CD4-positive, alpha-beta T cell treated with Interleukin-6 for 4 hours (primary cell): Measurements from ENCODE around the gene PDRG1.
"Not testable (repeated sequence)": the region's sequence is repeated elsewhere in the genome, so short reads cannot be mapped to it uniquely, and the experiment has no call there.

Source experiments
- DNase-seq: peaks from one replicate; pipeline ENCODE4 v3.0.0-alpha.2; 2020; ENCODE audit warnings: mixed read lengths

PDRG1 gene

DNA sequence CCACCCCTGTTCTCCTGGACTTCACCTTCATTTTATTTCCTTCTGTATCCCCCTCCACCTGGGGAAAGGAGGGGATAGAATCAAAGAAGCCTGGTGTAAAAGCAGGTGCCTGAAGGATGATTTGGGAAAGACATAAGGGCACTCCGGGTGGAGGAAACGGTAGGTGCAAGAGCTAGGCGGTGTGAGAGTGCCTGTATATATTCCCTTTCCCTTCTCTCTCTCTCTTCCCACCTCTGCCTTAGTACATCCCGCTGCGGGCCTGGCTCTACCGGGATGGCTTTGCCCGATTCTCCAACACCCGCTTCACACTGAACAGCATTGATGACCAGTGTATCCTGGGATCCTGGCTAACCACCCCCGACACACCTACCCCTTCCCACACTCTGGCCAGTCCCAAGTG lies 26.2 kb downstream of the PDRG1 start:
- DNase-seq, result no peak

DNA sequence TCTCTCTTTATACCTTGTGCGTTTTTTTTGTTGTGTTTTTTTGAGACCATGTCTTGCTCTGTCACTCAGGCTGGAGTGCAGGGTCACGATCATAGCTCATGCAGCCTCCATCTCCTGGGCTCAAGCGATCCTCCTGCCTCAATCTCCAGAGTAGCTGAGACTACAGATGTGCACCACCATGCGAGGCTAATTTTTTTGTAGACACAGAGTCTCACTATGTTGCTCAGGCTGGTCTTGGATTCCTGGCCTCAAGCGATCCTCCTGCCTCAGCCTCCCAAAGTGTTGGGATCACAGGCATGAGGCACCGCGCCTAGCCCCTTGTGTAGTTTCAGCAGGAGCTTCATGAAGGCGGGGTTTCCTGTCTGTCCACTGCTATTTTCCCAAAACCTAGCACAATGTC lies 27.3 kb downstream of the PDRG1 start:
- no peak for DNase-seq

DNA sequence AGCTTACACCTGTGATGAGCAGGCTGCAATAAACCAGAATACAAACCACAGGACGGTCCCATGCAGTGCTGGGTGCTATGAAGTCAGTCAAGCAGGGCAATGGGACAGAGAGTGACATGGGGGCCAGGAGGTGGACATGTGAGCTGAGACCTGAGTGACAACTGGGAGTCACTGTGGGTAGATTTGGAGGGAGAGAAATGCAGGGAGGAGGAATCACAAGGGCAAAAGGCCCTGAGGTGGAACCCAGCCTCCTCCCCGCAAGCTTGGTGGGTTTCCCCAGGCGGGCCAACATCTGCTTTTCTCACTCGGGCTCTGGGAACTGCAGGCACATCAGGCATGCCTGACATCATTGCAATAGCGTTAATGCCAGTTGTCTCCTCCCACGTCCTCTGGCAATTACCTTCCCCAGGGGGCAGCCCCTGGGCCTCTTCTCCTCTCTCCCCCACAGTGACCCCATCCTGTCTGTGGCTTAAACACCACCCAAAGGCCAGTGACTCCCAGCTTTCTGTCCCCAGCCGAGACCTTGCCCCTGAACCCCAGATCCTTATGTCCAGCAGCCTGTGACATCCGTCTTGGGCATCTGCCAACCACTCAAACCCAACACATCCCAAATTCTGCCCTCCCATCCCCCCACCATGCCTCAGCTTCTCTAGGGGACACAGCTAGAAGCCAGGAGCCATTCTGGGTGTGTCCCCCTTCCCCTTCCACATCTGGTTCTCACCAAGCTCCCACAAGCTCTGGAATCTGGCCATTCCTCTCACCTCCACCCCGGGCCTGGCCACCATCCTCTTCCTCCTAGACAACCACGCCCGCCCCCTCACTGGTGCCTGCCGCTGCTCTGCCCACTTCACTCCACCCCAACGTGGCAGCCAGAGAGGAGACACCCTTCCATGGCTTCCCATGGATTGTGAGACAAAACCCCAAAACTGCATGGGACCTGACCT lies 28.2 kb downstream of the PDRG1 start:
- DNase-seq, result no peak

DNA sequence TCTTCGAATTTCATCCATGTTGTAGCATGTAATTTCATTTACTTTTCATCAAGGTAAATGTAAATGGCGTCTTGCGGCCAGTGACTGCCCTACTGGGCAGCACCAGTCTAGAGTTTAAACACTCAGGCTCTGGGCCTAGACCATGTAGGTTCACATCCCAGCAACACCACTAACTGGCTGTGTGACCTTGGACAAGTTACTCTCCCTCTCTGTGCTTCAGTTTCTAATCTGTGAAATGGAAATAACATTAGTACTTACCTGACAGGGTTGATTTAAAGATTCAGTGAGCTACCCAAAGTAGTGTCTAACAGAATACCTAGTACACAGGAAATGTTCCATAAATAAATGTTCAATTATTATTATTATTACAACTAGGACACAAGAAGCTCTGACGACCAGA lies 29.3 kb downstream of the PDRG1 start:
- no peak for DNase-seq

DNA sequence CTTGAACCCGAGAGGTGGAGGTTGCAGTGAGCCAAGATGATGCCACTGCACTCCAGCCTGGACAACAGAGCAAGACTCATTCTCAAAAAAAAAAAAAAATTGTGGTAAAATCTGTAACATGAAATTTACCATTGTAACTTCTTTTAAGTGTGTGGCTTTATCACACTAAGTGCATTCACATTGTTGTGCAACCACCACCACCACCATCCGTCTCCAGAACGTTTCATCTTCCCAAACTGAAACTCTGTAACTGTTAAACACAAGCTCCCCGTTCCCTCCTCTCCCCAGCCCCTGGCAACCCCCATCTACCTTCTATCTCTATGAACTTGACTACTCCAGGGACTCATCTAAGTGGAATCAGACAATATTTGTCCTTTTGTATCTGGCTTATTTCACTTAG lies 29.7 kb downstream of the PDRG1 start:
- no peak for DNase-seq

DNA sequence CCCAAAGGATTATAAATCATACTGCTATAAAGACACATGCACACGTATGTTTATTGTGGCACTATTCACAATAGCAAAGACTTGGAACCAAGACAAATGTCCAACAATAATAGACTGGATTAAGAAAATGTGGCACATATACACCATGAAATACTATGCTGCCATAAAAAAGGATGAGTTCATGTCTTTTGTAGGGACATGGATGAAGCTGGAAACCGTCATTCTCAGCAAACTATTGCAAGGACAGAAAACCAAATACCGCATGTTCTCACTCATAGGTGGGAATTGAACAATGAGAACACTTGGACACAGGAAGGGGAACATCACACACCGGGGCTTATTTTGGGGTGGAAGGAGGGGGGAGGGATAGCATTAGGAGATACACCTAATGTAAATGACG lies 30.4 kb downstream of the PDRG1 start:
- not testable (repeated sequence) for DNase-seq

DNA sequence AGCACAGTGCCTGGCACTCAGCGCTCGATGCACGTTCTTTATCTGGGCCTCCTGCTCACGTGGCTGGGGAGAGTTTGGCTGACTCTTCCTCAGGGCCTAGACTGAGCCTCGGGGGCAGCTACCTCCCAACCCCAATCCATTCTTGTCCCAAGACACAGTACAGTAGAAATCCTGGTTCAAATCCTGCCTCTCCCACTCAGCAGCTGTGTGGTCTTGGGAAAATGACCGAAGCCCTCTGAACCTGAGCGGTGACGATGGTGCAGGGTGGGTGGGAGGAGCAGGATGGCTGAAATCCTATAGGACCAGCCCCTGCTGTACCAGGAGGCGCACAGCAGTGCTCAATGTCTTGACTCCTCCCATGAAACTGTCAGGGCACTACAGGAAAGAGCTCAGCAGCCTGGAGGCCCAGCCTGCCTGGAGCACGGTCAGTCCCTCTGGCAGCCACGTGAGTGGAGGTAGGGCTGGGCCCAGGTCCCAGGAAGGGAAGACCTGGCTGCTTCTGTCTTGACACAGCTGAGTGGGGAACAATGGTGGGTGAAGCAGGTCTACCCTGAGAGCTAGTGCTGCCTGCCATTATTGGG lies 31.5 kb downstream of the PDRG1 start:
- no peak for DNase-seq

DNA sequence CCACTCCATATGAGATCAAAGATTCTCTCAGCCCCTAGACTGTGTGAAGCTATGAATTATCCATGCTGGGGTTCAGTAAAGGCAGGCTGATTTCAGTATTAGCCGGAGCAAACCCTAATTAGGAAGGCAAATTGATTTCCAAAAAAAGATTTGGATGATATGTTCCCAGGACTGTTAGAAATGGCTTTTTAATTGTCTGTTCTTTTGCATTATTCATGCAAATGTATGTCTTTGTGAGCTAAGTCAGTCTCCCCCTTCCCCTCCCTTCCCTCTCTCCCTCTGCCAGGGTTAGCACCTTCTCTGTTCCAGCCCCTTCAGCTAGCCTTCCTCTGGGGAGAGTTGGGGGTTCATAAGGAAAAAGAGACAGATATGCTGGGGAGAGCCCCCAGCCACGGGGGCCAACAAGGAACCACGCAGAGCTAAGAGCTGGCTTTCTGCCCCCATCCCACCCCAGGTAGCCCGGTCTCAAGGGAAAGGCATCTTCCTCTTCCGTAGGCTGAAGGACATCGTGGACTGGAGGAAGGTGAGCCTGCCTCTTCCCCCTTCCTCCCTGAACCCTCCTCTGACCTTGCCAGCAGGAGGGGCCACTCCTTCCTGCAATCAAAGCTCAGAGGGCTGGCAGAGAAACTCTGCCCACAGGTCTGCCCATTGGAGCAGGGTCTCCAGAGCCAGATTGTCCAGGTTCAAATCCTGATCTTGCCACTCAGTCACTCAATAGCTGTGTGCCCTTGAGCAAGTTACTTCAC lies 32.3 kb downstream of the PDRG1 start:
- no peak for DNase-seq

DNA sequence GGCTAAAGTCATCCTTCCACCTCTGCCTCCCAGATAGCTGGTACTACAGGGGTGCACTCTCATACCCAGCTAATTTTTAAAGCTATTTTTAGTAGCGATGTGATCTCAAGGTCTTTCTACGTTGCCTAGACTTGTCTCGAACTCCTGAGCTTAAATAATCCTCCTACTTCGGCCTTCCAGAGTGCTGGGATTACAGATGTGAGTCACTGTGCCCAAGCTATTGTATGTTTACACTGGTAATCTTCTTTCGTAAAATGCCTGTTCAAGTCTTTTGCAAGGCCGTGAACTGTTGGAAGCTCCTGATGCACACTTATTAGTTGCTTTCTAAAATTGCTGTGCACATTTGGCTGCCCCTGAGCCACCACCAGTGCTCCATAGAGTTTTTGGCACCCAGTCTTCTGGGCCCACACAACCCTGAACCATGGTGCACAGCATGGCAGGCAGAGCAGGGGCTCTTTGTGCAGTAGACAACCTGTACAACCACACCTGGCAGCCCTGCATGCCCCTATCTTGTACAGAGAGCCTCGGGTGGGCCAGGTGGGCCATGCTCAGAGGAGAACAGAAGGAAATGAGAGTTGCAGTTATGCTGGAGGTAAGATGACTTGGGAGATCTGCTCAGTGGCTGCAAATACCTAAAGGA lies 33.3 kb downstream of the PDRG1 start:
- no peak for DNase-seq

DNA sequence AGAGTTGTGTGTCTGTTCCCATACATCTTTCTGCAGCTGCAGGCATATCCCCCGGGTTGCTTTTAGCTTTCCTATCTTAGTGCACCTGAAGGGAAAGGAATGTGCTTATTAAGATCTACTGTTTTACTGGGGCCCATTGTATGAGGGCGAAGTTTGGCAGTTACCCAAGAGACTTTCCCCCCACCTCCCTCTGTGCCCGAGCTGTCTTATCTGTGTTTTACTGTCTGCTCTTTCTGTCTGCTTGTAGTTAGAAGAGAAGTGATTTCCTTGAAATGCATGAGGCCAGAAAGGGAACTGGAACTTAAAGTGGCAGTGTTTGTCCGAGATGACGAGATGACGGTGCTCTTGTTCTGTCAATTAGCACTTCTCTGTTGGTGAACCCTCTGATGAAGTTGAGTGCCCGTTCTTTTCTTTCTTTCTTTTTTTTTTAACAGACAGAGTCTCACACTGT lies 33.9 kb downstream of the PDRG1 start:
- not testable (repeated sequence) for DNase-seq

DNA sequence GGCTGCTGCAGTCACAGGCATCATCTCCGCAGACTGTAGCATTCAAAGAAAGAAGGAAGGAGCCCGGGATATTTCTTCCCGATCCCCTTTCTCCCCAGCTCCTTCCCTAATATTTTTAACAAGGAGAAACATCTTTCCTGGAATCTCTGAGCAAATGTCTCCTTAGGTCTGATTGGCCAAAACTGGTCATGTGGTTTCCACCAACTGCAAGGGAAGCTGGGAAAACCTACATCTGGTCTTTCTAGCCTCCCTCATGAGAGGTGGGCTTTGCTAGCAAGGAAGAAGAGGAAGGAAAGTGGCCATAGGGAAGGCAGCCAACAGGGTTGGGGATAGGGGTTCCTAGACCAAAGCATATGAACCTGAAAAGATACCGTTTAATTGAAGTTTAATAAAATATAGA lies 35.1 kb downstream of the PDRG1 start:
- no peak for DNase-seq

DNA sequence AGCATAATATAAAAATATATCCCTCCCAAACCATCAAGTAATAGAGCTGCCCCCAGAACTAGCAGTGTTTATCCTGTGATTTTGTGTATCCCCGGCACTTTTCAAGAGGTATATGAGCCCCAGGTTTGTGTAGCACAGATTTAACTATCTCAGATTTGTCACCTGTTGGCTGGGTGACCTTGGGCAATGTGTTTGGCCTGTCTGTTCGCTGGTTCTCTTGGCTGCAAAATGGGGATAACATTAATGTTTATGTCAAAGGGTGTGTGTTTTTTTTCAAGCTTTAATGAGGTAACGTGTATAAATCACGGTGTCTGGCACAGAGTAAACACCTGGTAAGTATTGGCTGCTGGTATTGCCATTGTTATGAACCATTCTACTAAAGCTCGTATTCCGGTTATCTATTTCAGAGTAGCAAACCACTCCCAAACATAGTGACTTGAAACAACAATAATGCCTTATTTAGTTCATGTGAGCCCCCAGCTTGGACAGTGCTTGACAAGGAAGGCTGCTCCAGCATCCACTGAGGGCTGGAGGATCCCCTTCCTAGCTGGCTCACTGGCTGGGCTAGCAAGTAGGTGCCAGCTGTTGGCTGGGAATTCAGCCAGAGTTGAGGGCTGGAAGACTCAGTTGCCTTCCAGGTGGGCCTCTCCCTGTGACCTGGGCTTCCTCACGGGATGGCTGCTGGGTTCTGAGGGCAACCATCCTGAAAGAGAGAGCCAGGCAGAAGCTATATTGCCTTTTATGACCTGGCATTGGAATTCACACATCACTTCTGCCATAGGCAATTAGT lies 36.2 kb downstream of the PDRG1 start:
- no peak for DNase-seq

DNA sequence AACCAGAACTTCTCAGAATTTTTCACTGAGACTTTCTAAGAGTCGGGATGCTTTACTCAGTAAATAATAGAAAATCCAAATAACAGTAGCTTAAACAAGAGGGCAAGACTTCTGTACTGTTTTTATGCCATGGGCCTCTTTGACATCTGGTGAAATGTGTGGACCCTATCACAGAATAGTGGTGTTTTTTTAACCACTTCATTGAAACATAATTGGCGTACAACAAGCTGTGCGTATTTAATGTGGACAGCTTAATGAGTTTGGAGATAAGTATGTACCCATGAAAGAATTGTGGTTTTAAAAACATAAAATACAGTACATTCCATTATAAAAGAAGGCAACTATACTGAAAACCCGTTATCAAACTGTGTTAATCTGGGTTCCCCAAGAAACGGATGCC lies 37.7 kb downstream of the PDRG1 start:
- no peak for DNase-seq

DNA sequence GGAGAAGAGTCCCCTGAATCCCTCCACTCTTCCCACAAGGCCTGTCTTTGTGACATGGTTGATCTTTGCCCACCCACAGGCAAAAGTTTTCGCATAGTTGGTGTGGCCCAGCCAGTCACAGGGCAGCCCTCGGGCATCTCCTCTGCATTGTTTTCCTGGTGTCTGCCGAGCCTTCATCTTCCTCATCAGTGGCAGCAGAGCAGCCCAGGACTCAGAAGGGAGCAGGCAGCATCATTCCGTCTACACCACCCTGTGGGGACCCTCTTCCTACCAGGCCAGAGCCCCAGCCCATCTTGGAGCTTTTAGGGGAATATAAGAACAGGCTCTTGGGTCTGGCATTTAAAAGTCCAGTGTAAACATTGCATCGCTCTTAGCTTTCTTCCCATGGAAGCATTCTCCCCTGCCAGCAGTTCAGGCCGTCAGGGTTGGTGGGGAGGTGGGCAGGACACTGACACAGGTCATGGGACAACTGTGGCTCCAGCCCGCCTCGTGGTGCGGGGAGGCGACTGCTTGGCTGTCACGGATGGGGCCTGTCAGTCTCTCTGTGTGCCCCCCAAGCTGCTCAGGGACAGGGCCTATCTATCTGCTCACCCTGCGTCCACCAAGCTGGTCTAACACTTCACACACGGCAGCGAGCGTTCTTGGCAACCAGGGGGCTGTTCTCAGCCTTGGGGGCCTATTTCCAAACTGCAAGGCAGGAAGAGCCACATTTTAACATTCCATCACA lies 38.3 kb downstream of the PDRG1 start:
- DNase-seq, result no peak

DNA sequence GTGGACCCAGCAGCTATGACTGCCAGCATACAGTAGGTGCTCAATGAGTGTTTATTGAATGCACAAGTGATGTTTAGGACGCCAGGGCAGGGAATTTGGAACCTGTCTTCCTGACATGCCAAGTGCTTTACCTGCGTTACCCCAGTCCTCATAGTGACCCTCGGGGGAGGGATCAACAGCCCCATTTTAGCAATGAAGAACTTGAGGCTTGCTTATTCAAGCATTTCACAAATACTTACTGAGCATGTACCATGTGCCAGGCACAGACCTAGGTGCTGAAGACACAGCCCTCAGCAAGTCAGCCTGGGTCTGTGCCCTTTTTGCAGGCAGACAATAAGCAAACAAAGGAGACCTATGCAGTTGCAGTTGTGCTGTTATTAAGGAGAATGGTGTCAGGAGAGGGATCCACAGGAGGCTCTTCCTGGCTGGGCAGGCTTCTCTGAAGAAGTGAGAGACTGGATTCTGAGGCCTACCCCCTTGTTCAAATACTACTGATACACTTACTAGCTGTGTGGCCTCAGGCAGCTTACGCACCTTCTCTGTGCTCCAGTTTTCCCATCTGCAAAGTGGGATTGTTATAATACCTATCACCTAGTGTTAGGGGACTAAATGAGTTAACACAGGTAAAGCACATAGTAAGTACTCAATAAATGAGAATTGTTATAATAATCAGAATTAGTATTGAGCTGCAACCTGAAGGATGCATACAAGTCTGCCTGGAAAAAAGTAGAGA lies 41.6 kb downstream of the PDRG1 start:
- no peak for DNase-seq

DNA sequence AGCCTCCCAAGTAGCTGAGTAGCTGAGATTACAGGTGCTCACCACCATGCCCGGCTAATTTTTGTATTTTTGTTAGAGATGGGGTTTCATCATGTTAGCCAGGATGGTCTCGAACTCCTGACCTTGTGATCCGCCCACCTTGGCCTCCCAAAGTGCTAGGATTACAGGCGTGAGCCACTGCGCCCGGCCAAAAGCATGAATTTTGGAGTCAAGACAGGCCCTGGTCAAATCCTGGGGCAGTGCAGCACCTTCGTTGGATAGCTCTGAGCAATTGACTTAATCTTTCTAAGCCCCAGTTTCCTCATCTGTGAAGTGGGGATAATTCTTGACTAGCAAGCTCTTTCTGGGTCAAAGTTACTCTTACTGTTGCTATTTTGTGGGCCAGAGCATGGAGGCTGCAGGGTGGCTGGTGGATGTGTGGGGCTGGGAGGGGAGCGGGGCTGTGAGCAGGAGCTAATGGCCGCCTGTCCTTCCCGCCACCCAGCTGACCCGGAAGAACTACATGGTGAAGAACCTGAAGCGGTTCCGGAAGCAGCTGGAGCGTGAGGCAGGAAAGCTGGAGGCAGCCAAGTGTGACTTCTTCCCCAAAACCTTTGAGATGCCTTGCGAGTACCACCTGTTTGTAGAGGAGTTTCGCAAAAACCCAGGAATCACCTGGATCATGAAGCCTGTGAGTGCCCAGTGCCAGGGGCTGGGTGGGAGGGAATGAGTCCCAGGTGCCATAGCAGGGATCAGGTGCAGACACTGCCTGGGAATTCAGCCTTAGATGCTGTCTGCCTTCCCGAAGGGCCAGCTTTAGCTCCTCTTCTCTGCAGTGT lies 42.4 kb downstream of the PDRG1 start:
- DNase-seq, result no peak

DNA sequence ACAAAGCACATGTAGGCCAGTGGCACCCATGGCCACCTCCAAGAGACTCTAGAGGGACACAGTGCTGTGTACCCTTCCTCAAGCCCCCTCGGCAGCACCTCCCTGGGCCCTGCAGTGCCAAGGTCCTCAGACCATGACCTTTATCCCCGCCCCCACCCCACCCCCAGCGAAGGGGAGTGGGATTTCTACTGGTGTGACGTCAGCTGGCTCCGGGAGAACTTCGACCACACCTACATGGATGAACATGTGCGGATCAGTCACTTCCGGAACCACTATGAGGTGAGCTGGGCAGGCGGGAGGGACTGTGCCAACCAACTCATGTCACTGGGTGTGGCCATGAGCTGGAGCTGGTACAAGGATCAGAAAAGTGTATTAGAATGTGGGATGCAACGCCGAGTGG lies 43.4 kb downstream of the PDRG1 start:
- DNase-seq, result no peak

DNA sequence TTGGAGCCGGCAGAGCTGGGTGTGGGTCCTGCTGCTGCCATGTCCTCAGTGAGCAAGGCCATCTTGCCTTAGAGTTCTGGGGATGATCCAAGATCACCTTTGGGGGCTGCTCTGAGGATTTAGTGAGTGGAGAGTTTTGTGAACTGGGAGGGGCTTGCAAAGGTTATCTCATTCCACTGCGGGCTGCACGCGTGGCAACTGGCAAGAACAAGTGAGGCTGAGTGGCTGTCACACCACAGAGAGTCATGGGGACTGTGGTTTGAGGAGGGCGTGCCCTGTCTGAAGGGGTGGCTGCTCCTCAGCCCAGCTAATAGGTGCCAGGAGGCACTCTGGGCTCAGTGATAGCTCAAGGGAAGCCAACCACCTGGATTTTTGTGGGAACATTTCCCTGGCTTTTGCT lies 43.8 kb downstream of the PDRG1 start:
- DNase-seq, result no peak

DNA sequence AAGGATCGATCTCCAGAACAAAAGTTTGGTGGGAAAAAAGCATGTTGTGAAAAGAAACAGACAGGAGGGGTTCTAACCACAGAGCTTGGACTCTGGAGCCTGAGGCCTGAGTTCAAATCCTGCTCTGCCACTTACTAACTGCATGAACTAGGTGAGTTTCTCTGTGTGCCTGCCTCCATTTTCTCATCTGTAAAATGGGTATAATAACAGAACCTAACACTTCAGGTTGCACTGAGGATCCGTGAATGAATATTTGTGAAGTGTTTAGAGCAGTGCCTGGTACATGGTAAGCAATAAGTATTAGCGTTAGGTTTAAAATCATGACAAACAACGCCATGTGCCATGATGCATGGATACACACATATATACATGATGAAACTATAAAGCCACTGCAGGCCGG lies 44.8 kb downstream of the PDRG1 start:
- DNase-seq, result no peak

DNA sequence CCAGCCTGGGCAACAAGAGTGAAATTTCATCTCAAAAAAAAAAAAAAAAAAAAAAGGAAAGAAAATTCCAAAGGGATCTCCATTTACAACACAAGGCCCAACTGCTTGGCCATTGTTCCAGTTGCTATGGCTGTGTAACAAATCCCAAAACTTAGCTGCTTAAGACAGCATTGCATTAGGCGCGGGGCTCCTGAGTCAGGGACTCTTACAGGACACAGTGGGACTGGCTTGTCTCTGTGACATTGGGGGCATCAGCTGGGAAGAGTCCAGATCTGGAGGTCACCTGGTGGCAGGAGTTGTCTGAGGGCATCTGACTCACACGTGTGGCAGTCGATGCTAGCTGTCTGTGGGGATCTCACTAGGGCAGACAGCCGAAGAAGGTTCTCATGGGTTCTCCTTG lies 45.8 kb downstream of the PDRG1 start:
- DNase-seq, result no peak
